Small intestine (tissue), 7 donors: ENCODE measurements around the gene PCMT1. TPM values are rescaled to one million over a fixed set of nuclear protein-coding genes. Genes with fewer than 3 reads are reported as not detected.
A peak's percentile ranks its signal among the peaks of the same experiment; 100 is the strongest.

Experiments used
- DNase-seq, 2 donors: peaks; one replicate each; pipeline versions ENCODE4 v3.0.0 to v3.0.0-alpha.2; 2013
- FAIRE-seq: peaks from 2 replicates; lab custom pipeline; 2012; peaks lifted over from hg19 to GRCh38; lab: Jason Lieb, UNC
- H3K27ac ChIP-seq, 3 donors: one replicate each; pipeline ENCODE4 v1.5.1; 2013; ENCODE audit warnings: low read length in 2 of 3, mild to moderate bottlenecking in 2 of 3, control low read depth in 1 of 3, inconsistent platforms in 1 of 3, low read depth in 1 of 3, moderate library complexity in 1 of 3
- H3K27me3 ChIP-seq, 3 donors: one replicate each; pipeline ENCODE4 v1.6.1; 2013; ENCODE audit warnings: low read length in 3 of 3, inconsistent platforms in 1 of 3; ENCODE audit not compliant: control insufficient read depth in 3 of 3, insufficient read depth in 3 of 3
- H3K36me3 ChIP-seq, 3 donors: one replicate each; pipeline ENCODE4 v1.6.1; 2013; ENCODE audit warnings: low read length in 3 of 3, inconsistent platforms in 1 of 3, low read depth in 1 of 3, mild to moderate bottlenecking in 1 of 3, moderate library complexity in 1 of 3; ENCODE audit not compliant: control insufficient read depth in 3 of 3, insufficient read depth in 2 of 3
- H3K4me1 ChIP-seq, 3 donors: one replicate each; pipeline ENCODE4 v1.6.1; 2013; ENCODE audit warnings: low read length in 2 of 3, inconsistent platforms in 1 of 3, low read depth in 1 of 3, mild to moderate bottlenecking in 1 of 3, moderate library complexity in 1 of 3; ENCODE audit not compliant: control insufficient read depth in 3 of 3, insufficient read depth in 2 of 3
- H3K4me3 ChIP-seq, 3 donors: one replicate each; pipeline ENCODE4 v1.5.1; 2013; ENCODE audit warnings: low read length in 3 of 3, control low read depth in 1 of 3, inconsistent platforms in 1 of 3, low read depth in 1 of 3, mild to moderate bottlenecking in 1 of 3, moderate library complexity in 1 of 3
- H3K9me3 ChIP-seq, 2 donors: one replicate each; pipeline ENCODE4 v1.6.1; 2013; ENCODE audit warnings: low read depth in 1 of 2, low read length in 1 of 2; ENCODE audit not compliant: control insufficient read depth in 2 of 2, insufficient read depth in 1 of 2
- WGBS, 3 donors: extraction: QIAGEN DNeasy Blood & Tissue Kit; methylation state at CpG; one replicate each; pipeline ENCODE4 v1.1.7; 2013; 5-methylcytosine and 5-hydroxymethylcytosine counted together
- polyA plus RNA-seq, 4 donors: library from polyadenylated mRNA; stranded (reverse) in 3 of 4; unstranded in 1 of 4; fragments of 200-250 nt in 3 of 4; fragments of 120-200 nt in 1 of 4; gene quantifications; one replicate each; pipeline versions ENCODE4 v1.2.1 to v1.2.3, GENCODE V29; 2013
- donor health status: healthy with polysubstance abuse.
- donor health status: control.
- donor health status: control.
- donor health status: Bipolar disorder and iron deficiency.
- donor health status: healthy.

PCMT1 gene
- polyA plus RNA-seq, 4 donors = 38.9 to 75.7 (median 55.0) TPM

GRCh38 chr6:149854532-149854931 lies 105.0 kb downstream of the PCMT1 start:
- DNase-seq (no peak), FAIRE-seq (no peak)
- no peak overlapping the region for H3K27ac ChIP-seq

GRCh38 chr6:149855040-149855654 lies 105.6 kb downstream of the PCMT1 start:
- Histone ChIP-seq H3K4me3 (no peak overlapping the region), H3K4me1 (peaks cover 0 to 4% (median 0%) of the 10 kb centered on the region in 3 donors), H3K9me3 (no peaks in the 10 kb centered on the region), H3K27me3 (no peaks in the 10 kb centered on the region), H3K36me3 (peaks cover 0 to 9% (median 3%) of the 10 kb centered on the region in 3 donors), H3K27ac (no peak overlapping the region)
- FAIRE-seq (no peak), DNase-seq (no peak)
- 80 to 88% (median 80%) methylated on average over 5 of the region's 5 CpGs for WGBS, 3 donors

More at GRCh38 chr6:149854532-149854931, 105.0 kb downstream of the PCMT1 start:
- Histone ChIP-seq H3K4me3 (no peak overlapping the region), H3K9me3 (no peaks in the 10 kb centered on the region), H3K36me3 (peaks cover 0 to 11% (median 3%) of the 10 kb centered on the region in 3 donors), H3K27me3 (no peaks in the 10 kb centered on the region), H3K4me1 (peaks cover 0 to 4% (median 0%) of the 10 kb centered on the region in 3 donors)
- 73 to 74% (median 74%) methylated on average over 6 of the region's 6 CpGs for WGBS, 3 donors

GRCh38 chr6:149855741-149856140 lies 106.2 kb downstream of the PCMT1 start:
- Histone ChIP-seq H3K4me3 (no peak overlapping the region), H3K4me1 (peaks cover 0 to 4% (median 0%) of the 10 kb centered on the region in 3 donors), H3K9me3 (no peaks in the 10 kb centered on the region), H3K36me3 (peaks cover 0 to 12% (median 3%) of the 10 kb centered on the region in 3 donors), H3K27ac (no peak overlapping the region), H3K27me3 (no peaks in the 10 kb centered on the region)
- DNase-seq = no peak
- FAIRE-seq = no peak
- 35 to 56% (median 47%) methylated on average over 2 of the region's 2 CpGs for WGBS, 3 donors

- H3K27me3 ChIP-seq = no peaks in the 10 kb centered on the region
- no peak overlapping the region for H3K27ac ChIP-seq
- FAIRE-seq (no peak), DNase-seq (no peak)
- peaks cover 0 to 13% (median 2%) of the 10 kb centered on the region in 3 donors for H3K36me3 ChIP-seq
- 75 to 90% (median 88%) methylated on average over 10 of the region's 10 CpGs for whole genome bisulfite sequencing, 3 donors
- no peaks in the 10 kb centered on the region for H3K9me3 ChIP-seq
- no peak overlapping the region for H3K4me3 ChIP-seq
- peaks cover 0 to 7% (median 0%) of the 10 kb centered on the region in 3 donors for H3K4me1 ChIP-seq
Observed at GRCh38 chr6:149856256-149856994, 106.9 kb downstream of the PCMT1 start.

GRCh38 chr6:149857541-149857940 lies 108.0 kb downstream of the PCMT1 start:
- H3K27ac ChIP-seq = no peak overlapping the region
- FAIRE-seq (no peak), DNase-seq (no peak)
- WGBS, 3 donors = 62 to 82% (median 71%) methylated on average over 5 of the region's 5 CpGs
- peaks cover 0 to 9% (median 6%) of the 10 kb centered on the region in 3 donors for H3K4me1 ChIP-seq
- H3K4me3 ChIP-seq = no peak overlapping the region
- H3K36me3 ChIP-seq = peaks cover 0 to 13% (median 0%) of the 10 kb centered on the region in 3 donors
- H3K9me3 ChIP-seq = no peaks in the 10 kb centered on the region
- H3K27me3 ChIP-seq = no peaks in the 10 kb centered on the region

- Histone ChIP-seq H3K9me3 (no peaks in the 10 kb centered on the region), H3K36me3 (peaks cover 0 to 10% (median 0%) of the 10 kb centered on the region in 3 donors), H3K27me3 (no peaks in the 10 kb centered on the region), H3K4me3 (no peak overlapping the region), H3K27ac (no peak overlapping the region), H3K4me1 (peaks cover 0 to 9% (median 9%) of the 10 kb centered on the region in 3 donors)
- DNase-seq (peak in 1 of 2 donors; percentile 28), FAIRE-seq (no peak)
- WGBS, 3 donors = 73 to 85% (median 79%) methylated on average over 7 of the region's 7 CpGs
Observed at GRCh38 chr6:149859368-149859767, 109.8 kb downstream of the PCMT1 start.

- no peak overlapping the region for H3K27ac ChIP-seq
- 81 to 91% (median 88%) methylated on average over 3 of the region's 3 CpGs for WGBS, 3 donors
- no peak for DNase-seq
- H3K27me3 ChIP-seq = no peaks in the 10 kb centered on the region
- H3K36me3 ChIP-seq = peaks cover 0 to 7% (median 0%) of the 10 kb centered on the region in 3 donors
- FAIRE-seq = no peak
- H3K4me1 ChIP-seq = peaks cover 0 to 15% (median 9%) of the 10 kb centered on the region in 3 donors
- H3K9me3 ChIP-seq = no peaks in the 10 kb centered on the region
- H3K4me3 ChIP-seq = no peak overlapping the region
Observed at GRCh38 chr6:149859938-149860337, 110.4 kb downstream of the PCMT1 start.

- Histone ChIP-seq H3K27ac (no peak overlapping the region), H3K4me3 (no peak overlapping the region), H3K4me1 (peaks cover 0 to 15% (median 4%) of the 10 kb centered on the region in 3 donors), H3K36me3 (peaks cover 0 to 7% (median 0%) of the 10 kb centered on the region in 3 donors), H3K27me3 (no peaks in the 10 kb centered on the region), H3K9me3 (no peaks in the 10 kb centered on the region)
- WGBS, 3 donors = 95 to 96% (median 96%) methylated on average over 5 of the region's 5 CpGs
- FAIRE-seq (no peak), DNase-seq (no peak)
Observed at GRCh38 chr6:149860513-149860833, 110.9 kb downstream of the PCMT1 start.
